Parathyroid adenoma (tissue), 2 donors: ENCODE results near the gene FFAR4.

ENCODE experiments used
- H2AFZ ChIP-seq: fragments of 300-600 bp; sonication (generic); one replicate; pipeline ENCODE4 v1.7.0; 2017; ENCODE audit warnings: antibody characterized with exemption, mild to moderate bottlenecking
- H3K27ac ChIP-seq: fragments of 300-600 bp; sonication (generic); one replicate; pipeline ENCODE4 v1.7.0; 2017
- H3K27me3 ChIP-seq: fragments of 300-600 bp; sonication (generic); one replicate; pipeline ENCODE4 v1.7.0; 2017; ENCODE audit warnings: low read length; ENCODE audit not compliant: control insufficient read depth, insufficient read depth
- H3K36me3 ChIP-seq: fragments of 300-600 bp; sonication (generic); one replicate; pipeline ENCODE4 v1.7.0; 2017; ENCODE audit warnings: low read length; ENCODE audit not compliant: control insufficient read depth, insufficient read depth
- H3K4me1 ChIP-seq: fragments of 300-600 bp; sonication (generic); one replicate; pipeline ENCODE4 v1.7.0; 2017; ENCODE audit warnings: control low read depth
- H3K4me2 ChIP-seq: fragments of 300-600 bp; sonication (generic); one replicate; pipeline ENCODE4 v1.7.0; 2017; ENCODE audit warnings: low read length
- H3K4me3 ChIP-seq: fragments of 300-600 bp; sonication (generic); one replicate; pipeline ENCODE4 v1.7.0; 2017; ENCODE audit warnings: low read depth, low read length
- H3K79me2 ChIP-seq: fragments of 300-600 bp; sonication (generic); one replicate; pipeline ENCODE4 v1.7.0; 2017; ENCODE audit warnings: control low read depth
- H3K9ac ChIP-seq: fragments of 300-600 bp; sonication (generic); one replicate; pipeline ENCODE4 v1.7.0; 2017; ENCODE audit warnings: mild to moderate bottlenecking
- H3K9me3 ChIP-seq: fragments of 300-600 bp; sonication (generic); one replicate; pipeline ENCODE4 v1.7.0; 2017; ENCODE audit warnings: low read length; ENCODE audit not compliant: control insufficient read depth
- TF ChIP-seq, protein P1 (sequence below): fragments of 300-600 bp; sonication (generic); IDR thresholded peaks from one replicate; pipeline ENCODE4 v1.7.0; 2017; ENCODE audit warnings: antibody characterized with exemption, mild to moderate bottlenecking
- donor health status: primary hyperparathyroidism.

The FFAR4 gene

DNA sequence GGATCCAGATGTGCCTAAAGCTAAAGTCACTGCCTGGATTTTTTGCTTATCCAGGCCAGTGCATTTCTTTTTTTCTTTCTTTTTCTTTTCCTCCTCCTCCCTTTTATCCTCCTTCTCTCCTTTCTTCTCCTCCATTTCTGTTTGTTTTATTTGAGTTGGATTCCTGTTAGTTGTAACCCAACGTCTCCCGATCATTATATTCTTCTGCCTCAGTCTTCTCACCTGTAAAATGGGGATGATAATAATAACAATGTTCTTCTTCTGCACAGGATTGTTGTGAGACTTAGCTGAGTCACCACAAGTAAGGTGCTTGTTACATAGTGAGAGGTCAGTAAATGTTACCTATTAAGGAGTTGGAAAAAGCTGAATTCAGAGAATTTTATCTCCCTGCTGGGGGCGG is 13.7 kb upstream of the FFAR4 start:
- no peaks in the 10 kb centered on the region for H3K9me3 ChIP-seq

DNA sequence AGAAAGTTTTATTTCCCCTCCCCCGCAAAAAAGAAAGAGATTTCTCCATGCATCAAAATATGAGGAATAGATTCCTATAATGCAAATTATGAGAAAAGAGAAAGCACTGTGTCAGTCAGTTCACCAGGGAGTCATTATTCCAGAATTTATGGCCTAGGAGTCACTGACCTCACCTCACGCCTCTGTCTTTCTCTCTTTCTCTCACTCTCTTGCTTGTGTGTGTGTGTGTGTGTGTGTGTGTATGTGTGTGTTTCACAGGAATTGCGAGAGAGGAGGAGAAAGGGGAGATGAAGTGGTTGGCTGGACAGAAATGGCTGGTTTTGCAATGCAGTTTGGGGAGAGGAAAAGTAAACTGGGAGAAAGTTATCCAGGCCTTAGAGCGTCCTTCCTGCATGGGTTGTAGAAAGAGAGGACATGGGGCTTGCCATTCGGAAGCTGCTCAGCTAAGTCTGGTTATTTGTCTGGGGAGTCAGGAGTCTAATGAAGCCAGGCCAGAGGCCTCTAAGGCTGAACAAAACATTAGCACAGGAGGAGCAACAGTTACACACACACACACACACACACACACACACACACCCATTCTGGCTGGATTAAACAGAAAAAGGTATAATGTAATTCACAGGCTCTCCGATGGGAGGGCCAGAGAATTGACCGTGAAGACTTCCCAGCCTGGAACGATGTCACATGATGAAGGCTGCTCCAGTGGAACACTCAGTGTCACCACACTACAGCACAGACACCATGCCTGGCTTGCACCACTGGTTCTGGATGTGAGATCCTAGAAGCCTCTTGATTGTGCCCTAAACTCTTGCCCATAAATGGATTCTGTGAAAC is 12.8 kb upstream of the FFAR4 start:
- Histone ChIP-seq H2AFZ (no peak overlapping the region), H3K36me3 (no peaks in the 10 kb centered on the region), H3K27ac (no peak overlapping the region), H3K4me1 (no peaks in the 10 kb centered on the region), H3K9ac (no peak overlapping the region), H3K9me3 (no peaks in the 10 kb centered on the region), H3K4me3 (no peak overlapping the region), H3K27me3 (no peaks in the 10 kb centered on the region), H3K79me2 (no peaks in the 10 kb centered on the region), H3K4me2 (no peak overlapping the region)
- TF ChIP-seq, protein P1, sequence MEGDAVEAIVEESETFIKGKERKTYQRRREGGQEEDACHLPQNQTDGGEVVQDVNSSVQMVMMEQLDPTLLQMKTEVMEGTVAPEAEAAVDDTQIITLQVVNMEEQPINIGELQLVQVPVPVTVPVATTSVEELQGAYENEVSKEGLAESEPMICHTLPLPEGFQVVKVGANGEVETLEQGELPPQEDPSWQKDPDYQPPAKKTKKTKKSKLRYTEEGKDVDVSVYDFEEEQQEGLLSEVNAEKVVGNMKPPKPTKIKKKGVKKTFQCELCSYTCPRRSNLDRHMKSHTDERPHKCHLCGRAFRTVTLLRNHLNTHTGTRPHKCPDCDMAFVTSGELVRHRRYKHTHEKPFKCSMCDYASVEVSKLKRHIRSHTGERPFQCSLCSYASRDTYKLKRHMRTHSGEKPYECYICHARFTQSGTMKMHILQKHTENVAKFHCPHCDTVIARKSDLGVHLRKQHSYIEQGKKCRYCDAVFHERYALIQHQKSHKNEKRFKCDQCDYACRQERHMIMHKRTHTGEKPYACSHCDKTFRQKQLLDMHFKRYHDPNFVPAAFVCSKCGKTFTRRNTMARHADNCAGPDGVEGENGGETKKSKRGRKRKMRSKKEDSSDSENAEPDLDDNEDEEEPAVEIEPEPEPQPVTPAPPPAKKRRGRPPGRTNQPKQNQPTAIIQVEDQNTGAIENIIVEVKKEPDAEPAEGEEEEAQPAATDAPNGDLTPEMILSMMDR = no peak

More for the DNA sequence above, 13.7 kb upstream of the FFAR4 start:
- H3K4me1 ChIP-seq = no peaks in the 10 kb centered on the region
- H3K9ac ChIP-seq = no peak overlapping the region
- no peak overlapping the region for H3K4me2 ChIP-seq
- no peak overlapping the region for H3K27ac ChIP-seq
- no peaks in the 10 kb centered on the region for H3K36me3 ChIP-seq
- no peaks in the 10 kb centered on the region for H3K27me3 ChIP-seq
- H2AFZ ChIP-seq = no peak overlapping the region
- TF ChIP-seq, protein P1 = no peak
- no peaks in the 10 kb centered on the region for H3K79me2 ChIP-seq
- H3K4me3 ChIP-seq = no peak overlapping the region

DNA sequence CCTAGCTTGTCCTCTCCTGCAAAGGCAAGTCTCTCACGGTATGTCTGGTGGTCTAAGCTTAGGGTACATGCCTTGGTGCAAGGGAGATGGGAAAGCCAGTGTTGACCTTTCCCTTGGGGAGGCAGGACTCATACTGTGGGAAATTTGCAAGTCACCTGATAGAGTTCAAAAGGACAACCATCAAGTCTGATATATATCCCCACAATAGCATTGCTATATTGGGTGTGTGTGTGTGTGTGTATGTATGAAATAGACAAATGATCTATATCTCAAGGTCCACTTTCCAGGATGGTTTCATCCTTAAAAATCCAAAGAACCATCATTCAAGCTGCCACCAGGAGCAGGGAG is 12.2 kb upstream of the FFAR4 start:
- no peaks in the 10 kb centered on the region for H3K27me3 ChIP-seq
- no peak overlapping the region for H2AFZ ChIP-seq
- no peak overlapping the region for H3K4me3 ChIP-seq
- no peak overlapping the region for H3K9ac ChIP-seq
- no peaks in the 10 kb centered on the region for H3K4me1 ChIP-seq
- no peak overlapping the region for H3K27ac ChIP-seq
- no peaks in the 10 kb centered on the region for H3K79me2 ChIP-seq
- no peak overlapping the region for H3K4me2 ChIP-seq
- TF ChIP-seq, protein P1 = no peak
- no peaks in the 10 kb centered on the region for H3K36me3 ChIP-seq
- H3K9me3 ChIP-seq = no peaks in the 10 kb centered on the region

DNA sequence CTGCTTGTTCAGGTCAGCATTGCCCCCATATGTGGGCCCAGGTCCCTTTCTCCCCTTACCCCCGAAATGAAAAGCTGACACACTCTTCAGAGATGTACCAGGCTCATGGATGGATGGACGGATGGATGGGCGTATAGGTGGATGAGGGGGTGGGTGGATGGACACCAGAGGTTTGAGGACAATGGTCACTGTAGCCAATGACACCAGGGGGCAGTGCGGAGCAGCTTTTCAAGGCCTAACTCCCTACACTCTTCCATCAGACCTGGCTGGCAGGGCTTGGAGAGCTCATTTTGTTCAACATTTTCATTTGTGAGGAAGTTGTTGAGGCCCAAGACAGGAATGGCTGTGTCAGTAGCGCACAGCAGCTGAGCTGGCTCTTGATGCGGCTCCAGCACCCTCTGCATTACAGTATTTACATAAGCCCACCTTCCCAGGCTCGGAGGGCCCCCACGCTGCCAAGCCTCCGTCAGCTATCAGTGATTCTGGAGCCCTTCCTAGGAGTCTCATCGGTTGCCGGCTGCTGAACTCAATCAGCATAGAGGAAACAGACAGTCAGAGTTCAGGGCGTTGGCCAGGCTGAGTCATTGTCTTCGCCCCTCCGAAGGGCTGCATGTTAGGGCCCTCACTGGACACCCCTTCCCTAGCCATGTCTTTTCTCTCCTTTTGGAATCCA is 11.6 kb upstream of the FFAR4 start:
- no peaks in the 10 kb centered on the region for H3K27me3 ChIP-seq
- no peak overlapping the region for H3K27ac ChIP-seq
- H3K79me2 ChIP-seq = no peaks in the 10 kb centered on the region
- no peak overlapping the region for H3K4me3 ChIP-seq
- no peaks in the 10 kb centered on the region for H3K36me3 ChIP-seq
- no peak overlapping the region for H3K4me2 ChIP-seq
- TF ChIP-seq, protein P1 = peak; percentile 51
- H3K9me3 ChIP-seq = no peaks in the 10 kb centered on the region
- H2AFZ ChIP-seq = no peak overlapping the region
- no peak overlapping the region for H3K9ac ChIP-seq
- H3K4me1 ChIP-seq = no peaks in the 10 kb centered on the region
